ENCODE measurements around the gene RPS16. TPM values are rescaled to one million over a fixed set of nuclear protein-coding genes. Genes with fewer than 3 reads are reported as not detected.
A peak's percentile ranks its signal among the peaks of the same experiment; 100 is the strongest.

Gene RPS16
- total RNA-seq, 1 donor from 2014 or later = 1,329 TPM

DNA sequence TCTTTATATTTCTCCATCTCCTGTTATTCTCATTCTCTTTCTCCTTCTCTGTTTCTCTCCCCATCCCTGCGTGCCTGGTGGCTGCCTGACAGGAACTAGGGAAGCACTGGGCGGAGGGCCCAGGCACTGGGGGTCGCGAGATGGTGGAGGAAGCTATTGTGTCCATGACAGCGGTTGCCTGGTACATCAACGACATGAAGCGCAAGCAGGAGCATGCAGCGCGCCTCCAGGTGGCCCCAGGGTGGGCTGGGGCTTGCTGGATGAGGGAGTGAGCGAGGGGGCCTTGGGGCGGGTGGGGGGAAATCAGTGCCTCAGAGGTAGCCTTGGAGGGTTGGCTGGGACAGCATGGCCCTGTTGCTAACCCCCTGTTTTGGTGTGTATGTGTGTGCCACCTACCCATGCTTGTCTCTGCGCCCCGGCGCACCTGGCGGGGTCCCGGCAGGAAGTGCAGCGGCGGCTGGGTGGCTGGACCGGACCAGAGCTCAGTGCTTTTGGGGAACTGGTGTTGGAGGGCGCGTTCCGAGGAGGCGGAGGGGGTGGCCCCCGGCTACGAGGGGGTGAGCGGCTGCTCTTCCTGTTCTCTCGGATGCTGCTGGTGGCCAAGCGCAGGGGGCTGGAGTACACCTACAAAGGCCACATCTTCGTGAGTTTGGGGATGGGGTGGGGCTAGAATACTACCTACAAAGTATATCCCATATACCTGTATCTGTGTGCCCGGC lies 18.1 kb downstream of the RPS16 start:
- Histone ChIP-seq H3K9me3 (ENCODE audit: insufficient read depth, low read depth, low read length) (no peaks in the 10 kb centered on the region), H3K4me3 (ENCODE audit: insufficient read depth, low read depth, low read length) (no peak overlapping the region), H3K27ac (ENCODE audit: low read depth, low read length) (no peak overlapping the region), H3K9ac (ENCODE audit: low read length) (no peak overlapping the region), H3K4me2 (ENCODE audit: low read length) (no peak overlapping the region), H3K36me3 (ENCODE audit: insufficient read depth, low read length) (peaks cover 18% of the 10 kb centered on the region), H3K27me3 (ENCODE audit: insufficient read depth, low read length) (no peaks in the 10 kb centered on the region), H2AFZ (ENCODE audit: low read depth, low read length) (no peak overlapping the region), H4K20me1 (ENCODE audit: insufficient read depth, low read length) (peaks cover 64% of the 10 kb centered on the region), H3K79me2 (ENCODE audit: insufficient read depth, low read length) (peaks cover 64% of the 10 kb centered on the region), H3K4me1 (ENCODE audit: insufficient read depth, low read length) (peaks cover 15% of the 10 kb centered on the region)
- DNase-seq (ENCODE audit: low read depth) (no peak), FAIRE-seq (no peak)
- H3K9me3 Mint-ChIP-seq (ENCODE audit: unreplicated experiment) = no peaks in the 10 kb centered on the region
- peaks cover 19% of the 10 kb centered on the region for H3K36me3 Mint-ChIP-seq (ENCODE audit: low read depth, unreplicated experiment)
- peak overlapping the region; percentile 34 for H3K27ac Mint-ChIP-seq (ENCODE audit: unreplicated experiment)
- H3K4me1 Mint-ChIP-seq (ENCODE audit: low read depth, unreplicated experiment) = peaks cover 13% of the 10 kb centered on the region
- no peaks in the 10 kb centered on the region for H3K27me3 Mint-ChIP-seq (ENCODE audit: low read depth, unreplicated experiment)
- TF ChIP-seq EZH2 (IDR thresholded peaks at IDR 0.05; ENCODE audit: insufficient read depth, low read length) = no peak
- TF ChIP-seq, protein P1, sequence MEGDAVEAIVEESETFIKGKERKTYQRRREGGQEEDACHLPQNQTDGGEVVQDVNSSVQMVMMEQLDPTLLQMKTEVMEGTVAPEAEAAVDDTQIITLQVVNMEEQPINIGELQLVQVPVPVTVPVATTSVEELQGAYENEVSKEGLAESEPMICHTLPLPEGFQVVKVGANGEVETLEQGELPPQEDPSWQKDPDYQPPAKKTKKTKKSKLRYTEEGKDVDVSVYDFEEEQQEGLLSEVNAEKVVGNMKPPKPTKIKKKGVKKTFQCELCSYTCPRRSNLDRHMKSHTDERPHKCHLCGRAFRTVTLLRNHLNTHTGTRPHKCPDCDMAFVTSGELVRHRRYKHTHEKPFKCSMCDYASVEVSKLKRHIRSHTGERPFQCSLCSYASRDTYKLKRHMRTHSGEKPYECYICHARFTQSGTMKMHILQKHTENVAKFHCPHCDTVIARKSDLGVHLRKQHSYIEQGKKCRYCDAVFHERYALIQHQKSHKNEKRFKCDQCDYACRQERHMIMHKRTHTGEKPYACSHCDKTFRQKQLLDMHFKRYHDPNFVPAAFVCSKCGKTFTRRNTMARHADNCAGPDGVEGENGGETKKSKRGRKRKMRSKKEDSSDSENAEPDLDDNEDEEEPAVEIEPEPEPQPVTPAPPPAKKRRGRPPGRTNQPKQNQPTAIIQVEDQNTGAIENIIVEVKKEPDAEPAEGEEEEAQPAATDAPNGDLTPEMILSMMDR (IDR thresholded peaks at IDR 0.05; ENCODE audit: insufficient read depth, low read depth, low read length) = no peak
- no peak overlapping the region for H3K4me3 Mint-ChIP-seq (ENCODE audit: unreplicated experiment)

DNA sequence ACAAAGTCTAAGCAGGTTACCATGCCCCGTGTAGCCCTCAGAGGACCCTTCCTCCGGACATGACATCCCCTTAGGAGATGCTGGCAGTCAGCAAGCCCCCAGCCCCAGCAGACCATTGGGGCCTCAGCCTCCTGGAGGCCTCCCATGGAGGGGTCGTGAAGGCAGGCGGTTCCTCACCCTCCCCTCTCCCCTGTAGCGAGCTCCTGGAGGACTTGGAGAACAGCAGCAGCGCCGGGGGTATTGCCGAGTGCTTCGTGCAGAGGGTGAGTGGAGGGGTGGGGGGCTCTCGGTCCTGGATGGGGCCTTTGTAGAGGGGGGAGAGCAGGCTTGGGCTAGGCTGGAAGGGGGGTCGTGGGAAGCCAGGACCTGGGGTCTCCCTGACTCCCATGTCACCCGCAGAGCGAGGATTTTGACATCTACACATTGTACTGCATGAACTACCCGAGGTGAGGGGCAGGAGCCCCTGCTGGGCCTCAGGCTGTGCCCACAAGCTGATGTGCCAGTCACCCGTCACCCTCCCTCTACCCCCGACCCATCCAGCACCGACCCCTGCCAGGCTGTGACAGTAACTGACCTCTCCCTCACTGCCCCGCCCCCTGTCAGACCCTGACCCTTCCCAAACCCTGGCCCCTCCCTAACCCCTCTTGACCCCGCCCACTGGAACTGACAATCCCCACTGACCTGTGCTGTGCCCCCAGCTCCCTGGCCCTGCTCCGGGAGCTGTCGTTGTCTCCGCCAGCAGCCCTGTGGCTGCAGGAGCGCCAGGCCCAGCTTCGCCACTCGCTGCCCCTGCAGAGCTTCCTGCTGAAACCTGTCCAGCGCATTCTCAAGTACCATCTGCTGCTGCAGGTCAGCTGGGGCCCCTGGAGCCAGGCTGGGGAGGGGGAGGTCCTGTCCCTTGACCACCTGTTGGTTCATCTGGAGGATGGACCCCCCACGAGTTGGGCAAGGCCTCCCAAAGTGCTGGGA lies 19.3 kb downstream of the RPS16 start:
- H3K79me2 ChIP-seq (ENCODE audit: insufficient read depth, low read length) = peaks cover 65% of the 10 kb centered on the region
- peak overlapping the region; percentile 97 for H3K4me2 ChIP-seq (ENCODE audit: low read length)
- Mint-ChIP-seq H3K27ac (ENCODE audit: unreplicated experiment) (no peak overlapping the region), H3K9me3 (ENCODE audit: unreplicated experiment) (no peaks in the 10 kb centered on the region), H3K4me3 (ENCODE audit: unreplicated experiment) (peak overlapping the region; percentile 40), H3K4me1 (ENCODE audit: low read depth, unreplicated experiment) (peaks cover 16% of the 10 kb centered on the region), H3K36me3 (ENCODE audit: low read depth, unreplicated experiment) (peaks cover 16% of the 10 kb centered on the region), H3K27me3 (ENCODE audit: low read depth, unreplicated experiment) (no peaks in the 10 kb centered on the region)
- DNase-seq (ENCODE audit: low read depth) (no peak), FAIRE-seq (no peak)
- peak overlapping the region; percentile 97 for H3K9ac ChIP-seq (ENCODE audit: low read length)
- no peak overlapping the region for H3K27ac ChIP-seq (ENCODE audit: low read depth, low read length)
- peaks cover 15% of the 10 kb centered on the region for H3K36me3 ChIP-seq (ENCODE audit: insufficient read depth, low read length)
- TF ChIP-seq, protein P1 (IDR thresholded peaks at IDR 0.05; ENCODE audit: insufficient read depth, low read depth, low read length) = no peak
- no peak for TF ChIP-seq EZH2 (IDR thresholded peaks at IDR 0.05; ENCODE audit: insufficient read depth, low read length)
- H2AFZ ChIP-seq (ENCODE audit: low read depth, low read length) = no peak overlapping the region
- no peaks in the 10 kb centered on the region for H3K27me3 ChIP-seq (ENCODE audit: insufficient read depth, low read length)
- peaks cover 17% of the 10 kb centered on the region for H3K4me1 ChIP-seq (ENCODE audit: insufficient read depth, low read length)
- no peak overlapping the region for H3K4me3 ChIP-seq (ENCODE audit: insufficient read depth, low read depth, low read length)
- H3K9me3 ChIP-seq (ENCODE audit: insufficient read depth, low read depth, low read length) = no peaks in the 10 kb centered on the region
- peaks cover 64% of the 10 kb centered on the region for H4K20me1 ChIP-seq (ENCODE audit: insufficient read depth, low read length)
